Measurements from ENCODE around the gene PF4V1. TPM values are rescaled to one million over a fixed set of nuclear protein-coding genes. Genes with fewer than 3 reads are reported as not detected.

Gene PF4V1
- total and polyA plus RNA-seq, 7 donors: not detected

- no peaks in the 10 kb centered on the region for H3K36me3 ChIP-seq
- intact Hi-C loops (cut with DNase I): no loop called here
- no peak overlapping the region for H3K27ac ChIP-seq
- no peaks in the 10 kb centered on the region for H3K4me1 ChIP-seq
- H3K27me3 ChIP-seq: no peaks in the 10 kb centered on the region
- no peak overlapping the region for H3K4me3 ChIP-seq
- 88 to 93% methylated on average over 5 of the region's 5 CpGs for WGBS, 2 donors
- TF ChIP-seq POLR2A (IDR thresholded peaks at IDR 0.05): no peak
- TF ChIP-seq CTCF (IDR thresholded peaks at IDR 0.05): no peak
- no peak for TF ChIP-seq EP300 (IDR thresholded peaks at IDR 0.05)
- no peak for TF ChIP-seq POLR2AphosphoS5 (IDR thresholded peaks at IDR 0.05)
- DNase-seq: no peak
- no peaks in the 10 kb centered on the region for H3K9me3 ChIP-seq
Observed at GRCh38 chr4:73901031-73901430, 47.9 kb downstream of the PF4V1 start.

GRCh38 chr4:73902038-73902637 lies 49.0 kb downstream of the PF4V1 start:
- no peaks in the 10 kb centered on the region for H3K9me3 ChIP-seq
- H3K27ac ChIP-seq: no peak overlapping the region
- no peak overlapping the region for H3K4me3 ChIP-seq
- no peaks in the 10 kb centered on the region for H3K36me3 ChIP-seq
- intact Hi-C loops (cut with DNase I): no loop called here
- no peak for DNase-seq
- no peak for TF ChIP-seq CTCF (IDR thresholded peaks at IDR 0.05)
- TF ChIP-seq EP300 (IDR thresholded peaks at IDR 0.05): no peak
- TF ChIP-seq POLR2AphosphoS5 (IDR thresholded peaks at IDR 0.05): no peak
- no peak for TF ChIP-seq POLR2A (IDR thresholded peaks at IDR 0.05)
- H3K27me3 ChIP-seq: no peaks in the 10 kb centered on the region
- no peaks in the 10 kb centered on the region for H3K4me1 ChIP-seq
- WGBS, 2 donors: 91 to 95% methylated on average over 1 of the region's 1 CpG

GRCh38 chr4:73902817-73903547 lies 49.9 kb downstream of the PF4V1 start:
- no peak overlapping the region for H3K4me3 ChIP-seq

More at GRCh38 chr4:73902817-73903547, 49.9 kb downstream of the PF4V1 start:
- no peaks in the 10 kb centered on the region for H3K36me3 ChIP-seq
- no peak overlapping the region for H3K27ac ChIP-seq
- intact Hi-C loops (cut with DNase I): no loop called here
- WGBS, 2 donors: 88 to 91% methylated on average over 3 of the region's 3 CpGs
- no peaks in the 10 kb centered on the region for H3K27me3 ChIP-seq
- H3K9me3 ChIP-seq: no peaks in the 10 kb centered on the region
- TF ChIP-seq POLR2AphosphoS5 (IDR thresholded peaks at IDR 0.05) (no peak), CTCF (IDR thresholded peaks at IDR 0.05) (no peak), POLR2A (IDR thresholded peaks at IDR 0.05) (no peak), EP300 (IDR thresholded peaks at IDR 0.05) (no peak)
- no peaks in the 10 kb centered on the region for H3K4me1 ChIP-seq
- DNase-seq: no peak

Other genes with a start within 250 kb of the PF4V1 start
- under 1 TPM in 3 of 4 donors, not detected in 1; under 0.01 to 0.41 (median 0.36) TPM for gene RASSF6, start 232.9 kb upstream of the PF4V1 start, total RNA-seq
- gene RASSF6, start 232.9 kb upstream of the PF4V1 start, polyA plus RNA-seq: 10 to 100 TPM in 2 of 3 donors, 1 to 10 TPM in 1; 6.6 to 30.1 (median 20.4) TPM
- gene CXCL8, start 112.7 kb upstream of the PF4V1 start, total RNA-seq: 1 to 10 TPM in 1 of 4 donors, under 1 TPM in 2, not detected in 1; 0.36 to 3.4 (median 0.66) TPM
- 100 to 1,000 TPM in 1 of 3 donors, 10 to 100 TPM in 2; 12.6 to 109 (median 13.4) TPM for gene CXCL8, start 112.7 kb upstream of the PF4V1 start, polyA plus RNA-seq
- 1 to 10 TPM in 1 of 4 donors, under 1 TPM in 2, not detected in 1; 0.33 to 9.6 (median 0.95) TPM for gene CXCL6, start 16.6 kb upstream of the PF4V1 start, total RNA-seq
- gene CXCL6, start 16.6 kb upstream of the PF4V1 start, polyA plus RNA-seq: 1 to 10 TPM in 1 of 3 donors, under 1 TPM in 1, not detected in 1; 0.60 to 1.5 TPM
- 1 to 10 TPM; 1.5 to 6.8 (median 4.0) TPM for gene CXCL1, start 16.1 kb downstream of the PF4V1 start, total RNA-seq
- gene CXCL1, start 16.1 kb downstream of the PF4V1 start, polyA plus RNA-seq: 100 to 1,000 TPM in 1 of 3 donors, 10 to 100 TPM in 2; 13.2 to 222 (median 16.0) TPM
- gene PF4, start 128.7 kb downstream of the PF4V1 start, total RNA-seq: 1 to 10 TPM in 1 of 4 donors, not detected in 3; 3.0 TPM
- gene PF4, start 128.7 kb downstream of the PF4V1 start, polyA plus RNA-seq: 10 to 100 TPM in 1 of 3 donors, not detected in 2; 14.7 TPM
- gene PPBP, start 134.9 kb downstream of the PF4V1 start, total RNA-seq: not detected
- gene PPBP, start 134.9 kb downstream of the PF4V1 start, polyA plus RNA-seq: under 1 TPM in 1 of 3 donors, not detected in 2; 0.38 TPM
- not detected for gene CXCL5, start 145.4 kb downstream of the PF4V1 start, total RNA-seq
- under 1 TPM in 2 of 3 donors, not detected in 1; 0.83 to 0.92 TPM for gene CXCL5, start 145.4 kb downstream of the PF4V1 start, polyA plus RNA-seq
- gene CXCL3, start 185.4 kb downstream of the PF4V1 start, total RNA-seq: 1 to 10 TPM in 1 of 4 donors, not detected in 3; 4.8 TPM
- 10 to 100 TPM in 1 of 3 donors, 1 to 10 TPM in 2; 2.4 to 82.2 (median 3.5) TPM for gene CXCL3, start 185.4 kb downstream of the PF4V1 start, polyA plus RNA-seq
- 10 to 100 TPM in 3 of 4 donors, 1 to 10 TPM in 1; 3.9 to 29.5 (median 14.3) TPM for gene CXCL2, start 245.9 kb downstream of the PF4V1 start, total RNA-seq
- 10 to 100 TPM in 1 of 3 donors, 1 to 10 TPM in 2; 6.9 to 69.1 (median 7.8) TPM for gene CXCL2, start 245.9 kb downstream of the PF4V1 start, polyA plus RNA-seq